Ectodermal cell (in vitro differentiated cells): ENCODE measurements around the gene KIAA1217.

ENCODE experiments used
- H3K27ac ChIP-seq: 2 replicates; pipeline ENCODE4 v1.7.0; 2013; ENCODE audit warnings: mild to moderate bottlenecking, low read depth, low read length; ENCODE audit not compliant: insufficient read depth, poor library complexity, severe bottlenecking
- H3K27me3 ChIP-seq: 2 replicates; pipeline ENCODE4 v1.7.0; 2013; ENCODE audit warnings: mild to moderate bottlenecking, low read length; ENCODE audit not compliant: insufficient read depth, control insufficient read depth, poor library complexity, severe bottlenecking
- H3K36me3 ChIP-seq: one replicate; pipeline ENCODE4 v1.7.0; 2013; ENCODE audit warnings: low read length; ENCODE audit not compliant: control insufficient read depth, insufficient read depth
- H3K4me1 ChIP-seq: one replicate; pipeline ENCODE4 v1.7.0; 2013; ENCODE audit warnings: low read length; ENCODE audit not compliant: control insufficient read depth, insufficient read depth
- H3K4me3 ChIP-seq: 2 replicates; pipeline ENCODE4 v1.7.0; 2013; ENCODE audit warnings: low read depth, low read length, control low read depth; ENCODE audit not compliant: insufficient read depth
- H3K9me3 ChIP-seq: 2 replicates; pipeline ENCODE4 v1.7.0; 2013; ENCODE audit warnings: mild to moderate bottlenecking, low read length, moderate library complexity; ENCODE audit not compliant: control insufficient read depth
- WGBS, 2 experiments: methylation state at CpG; one replicate each; pipeline ENCODE4 v1.1.7; 2013; ENCODE audit warnings: missing lambda C conversion rate in 2 of 2; 5-methylcytosine and 5-hydroxymethylcytosine counted together

KIAA1217 gene

GRCh38 chr10:24483701-24484100 is 274.8 kb downstream of the KIAA1217 start:
- H3K27ac ChIP-seq, result no peak overlapping the region
- H3K36me3 ChIP-seq, result no peaks in the 10 kb centered on the region
- H3K27me3 ChIP-seq, result no peaks in the 10 kb centered on the region
- H3K4me3 ChIP-seq, result no peak overlapping the region
- WGBS, 2 experiments, result 51 to 59% methylated on average over 3 of the region's 3 CpGs
- no peaks in the 10 kb centered on the region for H3K9me3 ChIP-seq
- H3K4me1 ChIP-seq, result no peaks in the 10 kb centered on the region

- Histone ChIP-seq H3K27ac (no peak overlapping the region), H3K36me3 (no peaks in the 10 kb centered on the region), H3K4me1 (no peaks in the 10 kb centered on the region), H3K9me3 (no peaks in the 10 kb centered on the region), H3K4me3 (no peak overlapping the region), H3K27me3 (no peaks in the 10 kb centered on the region)
- 90 to 98% methylated on average over 2 to 3 of the region's 3 CpGs for WGBS, 2 experiments
Measured at GRCh38 chr10:24484771-24485170, 275.8 kb downstream of the KIAA1217 start.

- Histone ChIP-seq H3K36me3 (no peaks in the 10 kb centered on the region), H3K4me1 (no peaks in the 10 kb centered on the region), H3K27me3 (no peaks in the 10 kb centered on the region), H3K4me3 (no peak overlapping the region), H3K9me3 (no peaks in the 10 kb centered on the region), H3K27ac (no peak overlapping the region)
- 75 to 82% methylated on average over 5 of the region's 5 CpGs for WGBS, 2 experiments
Measured at GRCh38 chr10:24485304-24485703, 276.4 kb downstream of the KIAA1217 start.

- Histone ChIP-seq H3K4me3 (no peak overlapping the region), H3K27ac (no peak overlapping the region), H3K36me3 (no peaks in the 10 kb centered on the region), H3K9me3 (no peaks in the 10 kb centered on the region), H3K27me3 (no peaks in the 10 kb centered on the region), H3K4me1 (no peaks in the 10 kb centered on the region)
- 82 to 85% methylated on average over 5 of the region's 5 CpGs for WGBS, 2 experiments
Measured at GRCh38 chr10:24488631-24489030, 279.7 kb downstream of the KIAA1217 start.

GRCh38 chr10:24493165-24493564 is 284.2 kb downstream of the KIAA1217 start:
- Histone ChIP-seq H3K9me3 (no peaks in the 10 kb centered on the region), H3K36me3 (no peaks in the 10 kb centered on the region), H3K27me3 (no peaks in the 10 kb centered on the region), H3K4me1 (no peaks in the 10 kb centered on the region), H3K4me3 (no peak overlapping the region), H3K27ac (no peak overlapping the region)
- 92 to 97% methylated on average over 4 of the region's 4 CpGs for WGBS, 2 experiments

GRCh38 chr10:24494236-24494635 is 285.3 kb downstream of the KIAA1217 start:
- no peak overlapping the region for H3K27ac ChIP-seq
- no peaks in the 10 kb centered on the region for H3K4me1 ChIP-seq
- no peaks in the 10 kb centered on the region for H3K36me3 ChIP-seq
- no peaks in the 10 kb centered on the region for H3K27me3 ChIP-seq
- 92% methylated on average over 7 to 8 of the region's 8 CpGs for WGBS, 2 experiments
- no peak overlapping the region for H3K4me3 ChIP-seq
- no peaks in the 10 kb centered on the region for H3K9me3 ChIP-seq

- no peak overlapping the region for H3K4me3 ChIP-seq
- H3K4me1 ChIP-seq, result no peaks in the 10 kb centered on the region
- no peaks in the 10 kb centered on the region for H3K9me3 ChIP-seq
- no peaks in the 10 kb centered on the region for H3K27me3 ChIP-seq
- H3K36me3 ChIP-seq, result no peaks in the 10 kb centered on the region
- WGBS, 2 experiments, result 89 to 90% methylated on average over 5 to 6 of the region's 6 CpGs
- H3K27ac ChIP-seq, result no peak overlapping the region
Measured at GRCh38 chr10:24494777-24495176, 285.8 kb downstream of the KIAA1217 start.

- Histone ChIP-seq H3K36me3 (no peaks in the 10 kb centered on the region), H3K4me1 (no peaks in the 10 kb centered on the region), H3K9me3 (no peaks in the 10 kb centered on the region), H3K4me3 (no peak overlapping the region), H3K27ac (no peak overlapping the region), H3K27me3 (no peaks in the 10 kb centered on the region)
- WGBS, 2 experiments, result 90 to 93% methylated on average over 9 to 10 of the region's 10 CpGs
Measured at GRCh38 chr10:24495666-24496460, 286.9 kb downstream of the KIAA1217 start.

- WGBS, 2 experiments, result 94 to 98% methylated on average over 8 of the region's 8 CpGs
- no peaks in the 10 kb centered on the region for H3K4me1 ChIP-seq
- H3K9me3 ChIP-seq, result no peaks in the 10 kb centered on the region
- no peak overlapping the region for H3K27ac ChIP-seq
- H3K27me3 ChIP-seq, result no peaks in the 10 kb centered on the region
- H3K36me3 ChIP-seq, result no peaks in the 10 kb centered on the region
- no peak overlapping the region for H3K4me3 ChIP-seq
Measured at GRCh38 chr10:24496906-24497305, 288.0 kb downstream of the KIAA1217 start.

- Histone ChIP-seq H3K27me3 (no peaks in the 10 kb centered on the region), H3K27ac (no peak overlapping the region), H3K36me3 (no peaks in the 10 kb centered on the region), H3K9me3 (no peaks in the 10 kb centered on the region), H3K4me3 (no peak overlapping the region), H3K4me1 (no peaks in the 10 kb centered on the region)
- WGBS, 2 experiments, result 95 to 97% methylated on average over 10 of the region's 10 CpGs
Measured at GRCh38 chr10:24501056-24501711, 292.2 kb downstream of the KIAA1217 start.
